C1 segment of cervical spinal cord (tissue), 14 donors: Measurements from ENCODE around the gene RHEX.
"Not testable (repeated sequence)": the region's sequence is repeated elsewhere in the genome, so short reads cannot be mapped to it uniquely, and the experiment has no call there.

Source experiments
- DNase-seq, 14 donors: peaks; one replicate each; lab custom pipeline; 2025; lab: John Stamatoyannopoulos, UW

Gene RHEX

DNA sequence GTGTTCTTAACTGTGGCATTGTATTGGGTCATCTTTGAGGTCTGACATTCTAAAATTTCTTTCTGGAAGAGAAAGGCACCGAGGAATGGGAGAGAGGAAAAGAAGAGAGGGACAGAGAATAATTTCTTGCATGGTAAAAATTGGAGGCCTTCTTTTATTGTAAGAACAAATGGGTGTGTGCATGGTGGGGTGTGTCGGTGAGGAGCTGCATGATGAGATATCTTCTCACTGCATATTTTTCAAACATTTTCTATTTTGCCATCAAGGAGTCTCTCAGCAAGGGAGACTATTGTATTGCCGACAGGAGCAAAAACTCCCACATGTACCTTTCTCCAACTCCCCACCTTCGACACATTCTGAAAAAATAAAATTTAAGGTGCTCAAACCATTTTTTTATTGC is 22.8 kb upstream of the RHEX start:
- no peak for DNase-seq

DNA sequence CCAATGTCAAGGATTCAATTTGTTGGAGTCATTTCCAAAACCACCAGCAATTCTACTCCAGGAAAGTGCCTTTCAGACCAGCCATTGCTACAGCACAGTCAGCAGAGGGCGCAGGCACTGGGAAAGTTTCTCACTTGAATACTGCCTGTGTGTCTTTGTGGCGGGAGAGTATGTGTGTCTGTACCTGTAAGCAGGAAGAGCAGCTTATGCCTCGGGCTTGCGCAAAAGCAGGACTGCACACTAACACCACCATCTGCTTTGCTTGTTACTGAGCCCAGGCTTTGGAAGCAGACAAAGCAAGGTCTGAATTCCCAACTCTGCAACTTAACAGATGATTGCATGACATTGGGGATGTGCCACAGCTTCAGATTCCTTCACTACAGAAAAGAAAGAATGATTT is 22.3 kb upstream of the RHEX start:
- DNase-seq = peak in 9 of 14 donors; percentile 17 to 87 (median 31)

DNA sequence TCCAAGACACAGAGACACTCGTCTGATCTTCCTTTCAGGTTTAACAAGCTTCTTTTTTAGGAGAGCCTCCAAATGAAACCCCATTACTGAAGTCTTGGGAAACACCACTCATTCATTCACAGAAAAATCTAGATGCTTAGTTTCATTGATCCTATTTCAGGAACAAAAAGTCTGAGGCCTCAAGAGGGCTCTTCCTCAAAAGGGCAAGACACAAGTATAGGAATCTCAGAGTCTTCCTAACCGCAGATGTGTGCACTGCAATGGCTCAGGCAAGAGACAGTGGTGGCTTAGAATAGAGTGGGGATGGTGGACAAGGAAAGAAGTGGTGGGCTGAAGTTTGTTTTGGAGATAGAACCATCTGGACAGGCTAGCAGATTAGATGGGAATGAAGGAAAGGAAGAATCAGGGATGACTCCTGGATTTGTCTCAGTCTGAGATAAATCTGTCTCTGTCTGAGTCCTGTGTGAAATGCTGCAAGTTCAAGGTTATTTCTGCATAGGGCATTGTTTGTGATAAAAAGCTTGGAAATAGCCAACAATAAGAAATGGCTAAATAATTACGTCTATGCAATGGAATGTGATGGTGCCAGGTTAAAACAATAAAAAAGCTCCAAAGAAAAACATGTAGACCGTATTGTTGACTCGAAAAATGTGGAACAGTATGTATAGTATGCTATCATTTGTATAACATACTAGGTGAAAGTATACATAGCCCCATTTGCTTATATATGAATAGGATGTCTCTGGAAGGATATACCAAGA is 20.4 kb upstream of the RHEX start:
- no peak for DNase-seq

DNA sequence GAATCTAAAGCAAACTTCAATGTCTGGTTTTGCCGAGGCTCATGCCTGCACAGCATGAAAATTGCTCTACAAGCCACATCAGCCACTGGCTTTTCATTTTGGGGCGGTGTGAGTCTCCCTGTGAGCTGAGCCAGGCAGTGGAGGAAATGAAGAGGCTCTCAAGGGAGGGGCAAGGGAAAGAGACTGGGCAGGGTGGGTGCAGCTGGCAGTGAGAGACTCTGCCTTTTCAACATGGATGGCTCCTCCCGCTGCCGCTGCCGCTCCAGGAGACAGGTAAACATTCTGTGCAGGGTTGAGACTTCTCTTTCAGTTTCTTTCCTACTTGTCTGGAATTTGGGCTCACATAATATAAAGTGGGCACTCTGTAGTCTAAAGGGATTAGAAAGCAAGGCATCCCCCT is 17.9 kb upstream of the RHEX start:
- DNase-seq = no peak

DNA sequence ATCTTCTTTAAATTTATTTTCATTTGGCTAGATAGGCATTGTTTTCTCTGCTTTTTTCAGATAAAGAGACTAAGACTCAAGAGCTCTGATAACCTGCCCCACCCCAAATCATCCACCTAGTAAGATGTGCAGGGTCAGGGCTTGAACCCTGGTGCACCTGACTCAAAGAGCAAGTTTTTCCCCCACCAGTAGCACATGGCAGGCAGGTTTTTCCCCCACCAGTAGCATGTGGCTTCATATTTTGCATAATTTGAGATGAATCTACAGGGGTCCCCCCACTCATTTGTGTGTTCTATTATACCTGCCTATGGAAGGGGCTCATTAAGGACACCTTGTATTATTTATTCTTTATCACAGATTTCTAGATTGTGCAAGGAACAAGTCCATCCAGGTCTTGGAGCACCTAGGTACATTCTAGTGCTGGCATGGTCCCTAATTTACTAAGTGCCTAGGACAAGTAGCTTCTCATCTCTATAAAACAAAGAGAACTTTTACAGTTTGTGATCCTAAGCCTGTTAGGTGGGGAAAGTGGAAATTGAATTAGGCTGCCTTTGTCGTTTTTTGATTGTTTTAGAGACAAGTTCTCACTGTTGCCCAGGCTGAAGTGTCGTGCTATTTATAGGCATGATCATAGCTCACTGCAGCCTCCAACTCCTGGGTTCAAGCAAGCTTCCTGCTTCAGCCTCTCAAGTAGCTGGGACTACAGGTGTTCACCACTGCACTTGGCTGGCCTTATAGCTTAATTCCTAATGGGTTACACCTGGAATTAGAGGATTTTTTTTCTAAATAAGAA is 16.1 kb upstream of the RHEX start:
- no peak for DNase-seq

DNA sequence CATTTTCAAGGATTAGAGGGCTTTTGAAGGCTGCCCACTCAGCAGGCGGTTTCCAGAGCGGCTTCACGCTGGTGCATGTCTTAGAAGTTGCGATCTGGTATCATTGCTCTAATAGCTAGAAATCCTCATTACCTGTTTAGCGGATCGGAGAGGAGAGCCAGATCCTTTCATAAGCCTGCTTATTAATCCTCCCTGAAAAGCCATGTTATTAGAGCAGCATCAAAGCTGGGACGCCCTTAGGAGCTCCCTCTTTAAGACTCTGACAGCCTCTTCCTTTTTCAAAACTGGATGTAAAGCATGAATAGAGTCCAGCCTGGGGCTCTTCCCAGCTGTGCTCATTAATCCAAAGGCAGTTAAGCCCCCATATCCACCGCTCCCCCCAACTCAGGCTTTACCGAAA is 15.4 kb upstream of the RHEX start:
- DNase-seq = no peak

DNA sequence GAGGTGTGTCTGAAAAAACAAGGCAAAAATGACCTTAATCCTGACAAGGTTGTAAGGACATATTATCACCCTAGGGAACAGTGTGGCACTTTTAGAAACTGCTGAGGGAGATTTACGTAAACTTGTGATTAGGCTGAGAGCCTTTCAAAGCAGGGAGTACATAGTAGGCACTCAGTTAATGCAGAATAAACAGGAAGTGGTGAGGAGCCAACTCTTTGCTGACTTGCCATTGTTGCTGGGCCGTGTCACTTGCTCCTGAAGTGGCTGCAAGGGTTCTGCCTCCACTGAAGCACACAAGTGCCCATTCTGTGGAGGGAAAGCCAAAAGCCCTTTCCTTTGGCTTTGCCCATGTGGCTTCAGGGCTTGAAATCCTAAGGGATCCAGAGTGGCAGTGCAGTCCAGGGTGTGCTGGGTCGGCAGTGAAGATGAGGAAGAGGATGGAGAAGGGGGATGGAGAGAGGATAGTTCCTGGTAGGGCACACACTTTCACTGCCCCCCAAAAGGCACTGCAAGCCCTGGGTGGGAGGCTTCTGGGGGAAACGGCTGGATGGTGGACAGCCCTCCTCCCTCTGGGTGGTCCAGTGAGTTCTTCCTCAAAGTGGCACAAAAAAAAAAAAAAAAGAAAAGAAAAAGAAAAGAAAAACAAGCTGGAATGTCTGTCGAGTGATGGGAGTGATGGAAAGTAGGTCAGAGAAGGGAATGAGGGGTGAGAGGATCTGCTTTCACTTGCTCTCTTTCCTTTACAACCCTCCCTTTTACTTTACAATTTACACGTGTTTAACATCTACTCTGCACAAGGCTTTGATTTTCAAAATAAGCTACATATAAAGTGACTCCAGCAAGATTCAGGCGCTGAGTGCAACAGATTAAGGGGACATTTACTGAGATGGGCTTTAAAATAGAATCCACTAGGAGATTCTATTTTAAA is 13.7 kb upstream of the RHEX start:
- no peak for DNase-seq

DNA sequence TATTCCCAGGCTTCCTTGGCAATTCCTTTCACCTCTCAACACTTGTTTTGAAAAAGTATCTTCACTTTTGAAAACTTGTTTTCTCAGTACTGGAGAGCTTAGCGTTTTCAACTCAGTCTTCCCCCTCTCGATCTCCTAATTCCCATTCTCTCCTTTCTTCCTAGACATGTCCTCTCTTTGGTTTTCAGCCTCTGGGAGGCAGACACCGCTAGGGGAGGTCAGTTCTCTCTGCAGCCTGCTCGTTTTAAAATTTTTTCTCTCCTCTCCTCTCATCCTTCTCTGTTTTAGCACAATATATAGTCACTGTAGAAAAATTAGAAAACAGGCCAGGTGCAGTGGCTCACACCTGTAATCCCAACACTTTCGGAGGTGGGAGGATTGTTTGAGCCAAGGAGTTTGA is 12.6 kb upstream of the RHEX start:
- no peak for DNase-seq

DNA sequence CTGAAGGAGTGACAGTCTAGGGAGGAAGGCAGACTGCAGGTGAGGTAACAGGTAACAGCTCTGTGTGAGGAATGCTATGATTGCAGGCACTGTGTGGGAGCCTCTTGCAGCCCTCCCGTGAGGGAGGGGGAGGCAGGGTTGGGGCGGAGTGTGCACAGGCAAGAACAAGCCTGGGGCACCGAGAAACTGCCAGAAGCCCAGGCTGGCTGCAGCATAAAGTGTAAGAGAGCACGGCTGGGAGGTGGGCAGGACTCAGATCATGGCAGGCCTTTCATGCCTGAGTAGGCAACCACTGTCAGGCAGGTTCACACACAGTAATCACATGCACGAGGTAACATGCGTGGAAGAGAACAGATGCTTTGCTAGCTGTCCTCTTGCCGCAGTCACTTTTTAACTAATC is 11.3 kb upstream of the RHEX start:
- no peak for DNase-seq

DNA sequence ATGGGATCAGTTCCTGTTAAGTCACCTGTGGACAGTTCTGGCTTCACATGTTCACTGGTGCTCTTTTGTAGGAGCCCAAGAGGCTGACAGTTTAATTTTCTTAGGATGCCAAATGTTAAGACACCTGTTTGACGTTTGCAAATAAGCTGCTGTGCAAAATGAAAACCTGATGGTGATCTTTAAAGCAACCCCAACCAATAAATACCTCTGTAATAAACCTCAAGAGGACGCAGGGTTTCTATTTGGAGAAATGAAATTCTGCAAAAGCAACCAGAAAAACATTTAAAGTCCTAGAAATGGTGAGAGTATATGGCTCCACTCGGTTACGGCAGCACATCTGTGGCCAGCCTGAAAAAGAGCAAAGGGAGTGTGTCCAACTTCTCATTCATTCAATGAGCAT is 5.7 kb upstream of the RHEX start:
- DNase-seq = no peak

DNA sequence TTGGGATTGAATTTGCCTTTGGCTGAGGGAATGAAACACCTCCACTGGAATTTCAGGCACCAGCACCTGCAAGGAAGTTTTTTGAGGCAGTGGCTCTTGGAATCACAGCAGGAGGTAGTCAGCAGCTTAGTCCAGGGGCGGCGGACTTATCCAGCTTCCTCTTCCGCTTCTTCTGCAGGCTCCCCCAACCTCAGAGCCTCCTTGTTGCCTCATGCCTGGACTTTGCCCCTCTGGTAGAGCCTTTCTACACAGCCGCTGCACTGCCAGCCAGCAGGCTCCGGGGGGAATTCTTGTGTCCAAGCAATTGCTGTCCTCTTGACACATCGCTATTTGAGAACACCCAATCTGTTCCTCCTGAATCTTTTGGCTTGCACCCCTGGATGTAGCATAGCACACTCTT is 4.4 kb upstream of the RHEX start:
- no peak for DNase-seq

DNA sequence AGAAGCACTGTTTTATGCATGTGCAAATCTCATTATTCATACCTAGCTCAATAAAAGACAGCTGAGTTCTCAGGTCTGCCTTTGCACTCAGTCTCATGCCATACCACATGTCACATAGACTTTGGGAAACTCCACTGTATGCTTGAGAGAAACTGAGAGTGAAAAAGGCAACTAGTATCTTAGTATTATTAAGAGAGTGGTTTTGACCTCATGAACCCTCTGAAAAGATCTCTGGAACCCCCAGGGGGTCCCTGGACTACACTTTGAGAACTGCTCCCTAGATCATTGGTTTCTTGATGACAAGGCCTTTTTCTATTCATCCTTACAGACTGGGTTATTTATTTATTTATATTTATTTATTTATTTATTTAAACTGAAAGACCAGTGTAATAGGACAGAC is 3.7 kb upstream of the RHEX start:
- no peak for DNase-seq

DNA sequence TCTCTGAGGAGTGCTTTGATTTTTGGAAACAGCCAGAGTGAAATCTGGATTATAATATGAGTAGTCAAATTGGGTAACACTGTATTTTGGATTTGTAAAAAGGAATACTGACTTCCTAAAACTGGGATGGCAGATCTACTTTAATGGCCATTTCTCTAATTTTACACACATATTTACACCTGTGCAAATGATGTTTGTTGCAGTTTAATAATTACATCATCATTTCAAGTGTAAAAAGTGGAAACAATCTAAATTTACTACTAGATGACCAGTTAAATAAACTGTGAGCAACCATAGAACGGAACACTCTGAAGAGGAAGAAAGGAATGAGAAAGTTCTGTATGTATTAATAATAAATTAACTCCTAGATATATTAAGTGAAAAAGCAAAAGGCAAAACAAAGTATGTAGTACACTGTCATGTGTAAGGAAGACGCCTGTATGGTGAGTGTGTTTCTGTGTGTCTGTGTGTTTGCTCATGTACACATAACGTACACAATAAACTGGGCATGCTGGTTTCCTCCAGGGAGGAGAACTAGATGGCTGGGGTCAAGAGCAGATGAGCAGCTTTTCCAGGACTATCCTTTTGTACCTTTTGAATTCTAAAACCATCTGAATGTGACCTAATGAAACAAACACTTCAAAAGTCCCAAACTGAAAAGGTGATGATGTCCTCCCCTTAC is 2.9 kb upstream of the RHEX start:
- no peak for DNase-seq

DNA sequence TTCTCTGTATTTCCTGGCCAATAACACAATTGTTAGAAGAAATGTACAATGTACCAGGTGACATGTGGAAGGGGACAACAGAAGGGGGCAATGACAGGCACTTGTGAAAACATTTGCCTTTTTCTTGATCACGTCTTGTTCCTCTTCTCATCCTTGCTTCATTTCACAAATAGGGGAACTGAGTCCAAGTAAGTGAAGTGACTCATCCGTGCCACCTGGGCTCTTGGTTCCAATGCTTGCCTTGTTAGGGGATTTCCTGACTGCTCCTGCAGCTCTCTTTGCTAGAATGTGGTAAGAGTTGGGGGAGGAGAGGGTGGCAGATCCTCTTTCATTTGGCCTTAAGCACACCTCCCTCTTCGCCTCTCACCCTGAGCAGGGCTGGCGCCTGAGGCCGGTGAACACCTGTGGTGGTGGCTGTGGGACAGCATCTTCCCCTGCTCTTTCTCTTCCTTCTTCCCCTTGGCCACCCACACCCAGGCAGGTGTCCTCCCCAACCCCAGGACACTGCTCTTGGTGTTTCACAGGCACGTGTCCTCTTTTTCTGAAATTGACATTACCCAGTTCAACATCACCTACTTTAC is 2.2 kb upstream of the RHEX start:
- peak in 1 of 14 donors; percentile 22 for DNase-seq

DNA sequence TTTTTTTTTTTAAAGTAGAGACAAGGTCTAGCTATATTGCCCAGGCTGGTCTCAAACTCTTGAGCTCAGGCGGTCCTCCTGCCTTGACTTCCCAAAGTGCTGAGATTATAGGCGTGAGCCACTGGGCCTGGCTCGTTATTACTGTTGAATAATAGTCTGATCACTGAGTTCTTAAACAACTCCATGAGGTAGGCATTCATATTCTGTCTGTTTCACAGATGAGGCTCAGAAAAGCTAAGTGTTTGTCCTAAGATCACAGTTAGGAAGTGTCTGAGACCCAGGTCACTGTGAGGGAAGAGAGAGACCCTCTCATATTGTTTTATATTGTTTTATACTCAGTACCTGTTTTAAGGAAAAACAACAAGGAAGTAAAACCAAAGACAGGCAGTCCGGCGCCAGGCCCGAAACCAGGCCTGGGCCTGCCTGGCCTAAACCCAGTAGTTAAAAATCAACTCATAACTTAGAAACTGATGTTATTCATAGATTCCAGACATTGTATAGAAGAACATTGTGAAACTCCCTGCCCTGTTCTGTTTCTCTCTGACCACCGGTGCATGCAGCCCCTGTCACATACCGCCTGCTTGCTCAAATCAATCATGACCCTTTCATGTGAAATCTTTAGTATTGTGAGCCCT is 625 bp upstream of the RHEX start:
- DNase-seq = not testable (repeated sequence)

DNA sequence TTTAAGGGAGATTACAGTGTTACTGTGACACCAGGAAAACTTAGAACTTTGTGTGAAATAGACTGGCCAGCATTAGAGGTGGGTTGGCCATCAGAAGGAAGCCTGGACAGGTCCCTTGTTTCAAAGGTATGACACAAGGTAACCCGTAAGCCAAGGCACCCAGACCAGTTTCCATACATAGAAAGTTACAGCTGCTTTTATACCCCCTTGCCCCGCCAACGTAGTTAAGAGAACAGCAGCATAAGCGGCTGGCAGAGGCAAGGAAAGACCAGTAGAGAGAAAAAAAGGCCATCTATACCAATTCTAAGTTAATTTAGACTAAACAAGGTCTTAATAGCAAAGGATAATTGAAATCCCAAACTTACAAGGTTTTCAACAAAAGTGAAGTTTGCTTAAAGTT is 643 bp downstream of the RHEX start:
- not testable (repeated sequence) for DNase-seq

DNA sequence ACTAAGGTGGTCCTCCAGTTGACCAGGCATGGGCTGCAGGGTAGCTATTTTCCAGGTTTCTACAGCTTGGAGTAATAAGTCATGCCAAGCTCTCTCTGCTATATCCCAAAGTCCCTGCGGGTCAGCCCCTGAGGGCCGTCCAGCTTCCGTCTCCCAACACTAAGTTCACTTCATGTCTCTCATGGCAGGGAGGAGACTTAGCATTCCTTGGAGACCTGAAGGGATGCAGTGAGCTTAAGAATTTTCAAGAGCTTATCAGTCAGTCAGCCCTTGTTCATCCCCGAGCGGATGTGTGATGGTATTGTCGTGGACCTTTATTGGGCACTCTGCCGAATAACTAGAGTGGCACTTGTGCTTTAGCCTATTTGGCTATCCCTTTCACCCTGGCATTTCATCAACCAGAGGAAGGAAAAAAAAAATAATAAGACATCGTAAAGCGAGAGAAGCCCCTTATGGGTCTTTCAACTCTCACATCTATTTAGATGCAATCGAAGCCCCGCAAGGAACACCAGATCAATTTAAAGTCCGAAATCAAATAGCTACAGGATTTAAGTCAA is 2.2 kb downstream of the RHEX start:
- DNase-seq = not testable (repeated sequence)

DNA sequence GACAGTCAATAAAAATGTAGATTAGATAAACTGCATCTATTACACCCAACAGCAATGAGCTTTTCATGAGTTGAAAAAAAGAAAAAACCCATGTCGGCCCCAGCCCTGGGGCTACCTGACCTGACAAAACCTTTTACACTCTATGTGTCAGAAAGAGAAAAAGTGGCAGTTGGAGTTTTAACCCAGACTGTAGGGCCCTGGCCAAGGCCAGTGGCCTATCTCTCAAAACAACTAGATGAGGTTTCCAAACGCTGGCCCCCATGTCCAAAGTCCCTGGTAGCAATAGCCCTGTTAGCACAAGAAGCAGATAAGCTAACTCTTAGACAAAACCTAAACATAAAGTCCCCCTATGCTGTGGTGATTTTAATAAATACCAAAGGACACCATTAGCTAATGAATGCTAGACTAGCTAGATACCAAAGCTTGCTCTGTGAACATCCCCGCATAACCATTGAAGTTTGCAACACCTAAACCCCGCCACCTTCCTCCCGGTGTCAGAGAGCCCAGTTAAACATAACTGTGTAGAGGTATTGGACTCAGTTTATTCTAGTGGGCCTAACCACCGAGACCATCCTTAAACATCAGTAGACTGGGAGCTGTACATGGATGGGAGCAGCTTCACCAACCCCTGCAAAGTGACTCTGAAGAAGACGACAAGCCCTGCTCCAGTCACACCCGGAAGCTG is 2.8 kb downstream of the RHEX start:
- not testable (repeated sequence) for DNase-seq

DNA sequence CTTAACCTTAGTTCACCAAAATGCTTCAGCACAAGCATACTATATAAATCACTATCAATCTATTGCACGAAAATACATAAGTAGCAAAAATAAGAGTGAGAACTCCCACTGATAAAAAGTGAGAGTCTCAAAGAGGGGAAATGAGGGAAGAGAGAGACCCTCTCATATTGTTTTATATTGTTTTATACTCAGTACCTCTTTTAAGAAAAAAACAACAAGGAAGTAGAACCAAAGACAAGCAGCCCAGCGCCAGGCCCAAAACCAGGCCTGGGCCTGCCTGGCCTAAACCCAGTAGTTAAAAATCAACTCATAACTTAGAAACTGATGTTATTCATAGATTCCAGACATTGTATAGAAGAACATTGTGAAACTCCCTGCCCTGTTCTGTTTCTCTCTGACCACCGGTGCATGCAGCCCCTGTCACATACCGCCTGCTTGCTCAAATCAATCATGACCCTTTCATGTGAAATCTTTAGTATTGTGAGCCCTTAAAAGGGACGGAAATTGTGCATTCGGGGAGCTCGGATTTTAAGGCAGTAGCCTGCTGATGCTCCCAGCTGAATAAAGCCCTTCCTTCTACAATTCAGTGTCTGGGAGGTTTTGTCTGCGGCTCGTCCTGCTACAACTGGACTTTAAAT is 5.4 kb downstream of the RHEX start:
- DNase-seq = not testable (repeated sequence)
